Esophagus muscularis mucosa (tissue), 3 donors: Measurements from ENCODE around the gene TIGD3.

ENCODE experiments used
- CTCF ChIP-seq, 3 experiments: fragments of 200-600 bp in 2 of 3; fragments of 450-650 bp in 1 of 3; sonication (generic) in 2 of 3; IDR thresholded peaks; one replicate each; pipeline ENCODE4 v1.5.1; 2017 to 2019; ENCODE audit warnings: antibody characterized with exemption in 3 of 3, mild to moderate bottlenecking in 2 of 3, moderate library complexity in 1 of 3
- POLR2A ChIP-seq: fragments of 450-650 bp; IDR thresholded peaks from one replicate; pipeline ENCODE4 v1.6.1; 2017; ENCODE audit warnings: antibody characterized with exemption, moderate library complexity, mild to moderate bottlenecking, low read depth
- POLR2AphosphoS5 ChIP-seq, 2 donors: sonication (generic); formaldehyde crosslinking; IDR thresholded peaks; one replicate each; pipeline ENCODE4 v1.6.1; 2017; ENCODE audit warnings: antibody characterized with exemption in 2 of 2

GRCh38 chr11:65390099-65390941 is 35.8 kb downstream of the TIGD3 start:
- TF ChIP-seq CTCF (IDR thresholded peaks at IDR 0.05) (no peak), POLR2A (no peak), POLR2AphosphoS5 (IDR thresholded peaks at IDR 0.05) (no peak)
